Gastroesophageal sphincter (tissue), 4 donors: ENCODE measurements around the gene MTMR4. TPM values are rescaled to one million over a fixed set of nuclear protein-coding genes. Genes with fewer than 3 reads are reported as not detected.

ENCODE experiments used
- ATAC-seq: fragments of 150-250 bp; one replicate; pipeline ENCODE4 v1.9.1; 2016; ENCODE audit warnings: mild to moderate bottlenecking, moderate library complexity
- H3K27ac ChIP-seq, 4 donors: fragments of 200-600 bp; sonication (generic) in 3 of 4; 1 replicate in 3 of 4; 2 replicates in 1 of 4; pipeline ENCODE4 v1.5.1; 2016 to 2019
- H3K27me3 ChIP-seq: fragments of 200-600 bp; sonication (generic); one replicate; pipeline ENCODE4 v1.5.1; 2019
- H3K36me3 ChIP-seq, 2 donors: fragments of 200-600 bp; sonication (generic); one replicate each; pipeline ENCODE4 v1.5.1; 2019; ENCODE audit warnings: control low read depth in 1 of 2
- H3K4me1 ChIP-seq, 3 donors: fragments of 200-600 bp; sonication (generic); 1 replicate in 2 of 3; 2 replicates in 1 of 3; pipeline ENCODE4 v1.5.1; 2016 to 2019; ENCODE audit warnings: control low read depth in 2 of 3
- H3K4me3 ChIP-seq, 2 donors: fragments of 200-600 bp; sonication (generic); one replicate each; pipeline ENCODE4 v1.5.1; 2019; ENCODE audit warnings: mild to moderate bottlenecking in 1 of 2, moderate library complexity in 1 of 2
- H3K9me3 ChIP-seq, 3 donors: fragments of 200-600 bp; sonication (generic); one replicate each; pipeline ENCODE4 v1.5.1; 2017 to 2019; ENCODE audit warnings: control low read depth in 2 of 3
- EP300 ChIP-seq: sonication (generic); formaldehyde crosslinking; IDR thresholded peaks from one replicate; pipeline ENCODE4 v1.6.1; 2017; ENCODE audit warnings: antibody characterized with exemption, mild to moderate bottlenecking
- POLR2A ChIP-seq, 2 donors: fragments of 450-650 bp; IDR thresholded peaks; one replicate each; pipeline ENCODE4 v1.6.1; 2017; ENCODE audit warnings: antibody characterized with exemption in 2 of 2, mild to moderate bottlenecking in 2 of 2, moderate library complexity in 1 of 2
- POLR2AphosphoS5 ChIP-seq: sonication (generic); formaldehyde crosslinking; IDR thresholded peaks from one replicate; pipeline ENCODE4 v1.6.1; 2017; ENCODE audit warnings: antibody characterized with exemption
- WGBS, 2 donors: methylation state at CpG; one replicate each; pipeline ENCODE4 v1.1.5; 2018; ENCODE audit warnings: low coverage in 1 of 2; 5-methylcytosine and 5-hydroxymethylcytosine counted together
- total RNA-seq, 4 donors: library from RNA; depleted of rRNA; stranded (reverse); fragments of >200 nt; gene quantifications; one replicate each; pipeline ENCODE4 v1.1.0, GENCODE V29; 2016
- TF ChIP-seq, protein P1 (sequence below), 4 experiments: fragments of 200-600 bp in 2 of 4; fragments of 450-650 bp in 2 of 4; sonication (generic) in 1 of 4; IDR thresholded peaks; one replicate each; pipeline ENCODE4 v1.5.1; 2017 to 2019; ENCODE audit warnings: antibody characterized with exemption in 4 of 4, mild to moderate bottlenecking in 2 of 4, moderate library complexity in 2 of 4

The MTMR4 gene
- total RNA-seq, 4 donors from 2014 or later: 31.6 to 36.5 (median 35.3) TPM

DNA sequence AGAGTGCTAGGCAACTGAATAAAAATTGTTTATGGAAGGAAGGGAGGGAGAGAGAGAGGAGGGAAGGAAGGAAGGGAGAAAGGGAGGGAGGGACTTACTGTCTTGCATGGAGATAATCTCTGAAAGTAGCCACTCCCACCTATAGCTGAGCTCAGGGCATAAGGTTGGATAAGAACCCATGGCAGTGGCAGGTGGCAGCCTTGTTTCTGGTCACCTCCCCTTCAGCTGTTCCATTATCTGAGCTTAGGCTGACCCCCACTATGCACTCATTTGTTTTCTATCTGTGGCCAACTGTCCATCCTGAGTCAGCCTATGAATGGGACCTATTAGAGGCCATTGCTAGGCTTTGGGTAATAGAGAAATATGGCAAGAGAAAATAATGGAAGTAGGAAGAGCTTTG, 25.3 kb upstream of the MTMR4 start:
- Histone ChIP-seq H3K4me1 (no peaks in the 10 kb centered on the region), H3K4me3 (no peak overlapping the region), H3K36me3 (no peaks in the 10 kb centered on the region), H3K9me3 (no peaks in the 10 kb centered on the region), H3K27ac (no peak overlapping the region), H3K27me3 (peaks cover 3% of the 10 kb centered on the region)
- no peak for TF ChIP-seq EP300
- TF ChIP-seq POLR2A (IDR thresholded peaks at IDR 0.05): no peak
- TF ChIP-seq POLR2AphosphoS5: no peak
- TF ChIP-seq, protein P1, sequence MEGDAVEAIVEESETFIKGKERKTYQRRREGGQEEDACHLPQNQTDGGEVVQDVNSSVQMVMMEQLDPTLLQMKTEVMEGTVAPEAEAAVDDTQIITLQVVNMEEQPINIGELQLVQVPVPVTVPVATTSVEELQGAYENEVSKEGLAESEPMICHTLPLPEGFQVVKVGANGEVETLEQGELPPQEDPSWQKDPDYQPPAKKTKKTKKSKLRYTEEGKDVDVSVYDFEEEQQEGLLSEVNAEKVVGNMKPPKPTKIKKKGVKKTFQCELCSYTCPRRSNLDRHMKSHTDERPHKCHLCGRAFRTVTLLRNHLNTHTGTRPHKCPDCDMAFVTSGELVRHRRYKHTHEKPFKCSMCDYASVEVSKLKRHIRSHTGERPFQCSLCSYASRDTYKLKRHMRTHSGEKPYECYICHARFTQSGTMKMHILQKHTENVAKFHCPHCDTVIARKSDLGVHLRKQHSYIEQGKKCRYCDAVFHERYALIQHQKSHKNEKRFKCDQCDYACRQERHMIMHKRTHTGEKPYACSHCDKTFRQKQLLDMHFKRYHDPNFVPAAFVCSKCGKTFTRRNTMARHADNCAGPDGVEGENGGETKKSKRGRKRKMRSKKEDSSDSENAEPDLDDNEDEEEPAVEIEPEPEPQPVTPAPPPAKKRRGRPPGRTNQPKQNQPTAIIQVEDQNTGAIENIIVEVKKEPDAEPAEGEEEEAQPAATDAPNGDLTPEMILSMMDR (IDR thresholded peaks at IDR 0.05): no peak
- ATAC-seq: no peak

DNA sequence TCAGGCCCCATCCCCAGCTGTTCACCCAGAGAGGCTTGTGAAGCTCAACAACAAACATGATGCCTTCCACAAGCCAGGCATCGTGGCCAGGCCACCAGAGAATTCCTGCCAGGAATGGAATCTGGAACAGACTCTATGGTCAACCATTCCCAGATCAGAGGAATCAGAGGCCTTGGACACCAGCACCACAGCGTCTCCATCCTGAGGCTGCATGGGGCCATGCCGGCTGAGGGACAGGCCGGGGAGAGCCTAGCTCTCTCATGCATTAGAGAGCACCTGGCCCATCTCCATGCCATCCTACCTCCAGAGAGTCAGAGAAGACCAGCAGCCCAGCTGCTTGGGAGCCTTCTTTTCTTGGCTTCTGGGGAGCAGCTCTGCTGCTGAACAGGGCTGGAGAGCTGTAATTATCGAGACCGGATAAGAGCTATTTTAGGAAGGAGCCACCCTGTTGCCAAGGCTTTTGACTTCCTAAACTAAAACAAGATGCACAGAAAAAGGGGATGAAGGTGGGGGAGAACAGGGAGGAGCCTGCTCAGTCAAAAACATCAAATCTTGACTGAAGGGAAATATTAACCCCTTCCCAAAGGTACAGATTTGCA, 24.5 kb upstream of the MTMR4 start:
- no peak for ATAC-seq
- Histone ChIP-seq H3K9me3 (no peaks in the 10 kb centered on the region), H3K4me3 (no peak overlapping the region), H3K27ac (no peak overlapping the region), H3K27me3 (peaks cover 3% of the 10 kb centered on the region), H3K4me1 (no peaks in the 10 kb centered on the region), H3K36me3 (no peaks in the 10 kb centered on the region)
- TF ChIP-seq POLR2A (IDR thresholded peaks at IDR 0.05) (no peak), POLR2AphosphoS5 (no peak), EP300 (no peak)
- 36% methylated on average over 3 of the region's 6 CpGs; no CpG with 5 or more reads in 1 of the 2 donors for WGBS, 2 donors

DNA sequence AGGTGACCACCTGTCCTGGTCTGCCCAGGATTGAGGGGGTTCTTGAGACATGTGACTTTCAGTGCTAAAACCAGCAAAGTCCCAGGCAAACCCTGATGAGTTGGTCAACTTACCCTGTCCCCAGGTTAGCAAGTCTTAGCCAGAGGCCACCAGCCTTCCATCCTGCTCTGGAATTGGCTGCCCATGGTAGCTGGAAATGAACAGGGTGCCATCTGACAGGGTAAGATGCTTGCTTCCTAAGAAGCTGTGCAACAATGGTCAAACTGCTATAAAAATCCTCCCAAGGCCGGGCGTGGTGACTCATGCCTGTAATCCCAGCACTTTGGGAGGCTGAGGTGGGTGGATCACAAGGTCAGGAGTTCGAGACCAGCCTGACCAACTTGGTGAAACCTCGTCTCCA, 22.8 kb upstream of the MTMR4 start:
- TF ChIP-seq POLR2AphosphoS5 (no peak), EP300 (no peak), POLR2A (IDR thresholded peaks at IDR 0.05) (no peak)
- TF ChIP-seq, protein P1 (IDR thresholded peaks at IDR 0.05): no peak
- Histone ChIP-seq H3K27me3 (no peaks in the 10 kb centered on the region), H3K4me1 (peaks cover 0 to 8% (median 4%) of the 10 kb centered on the region in 3 donors), H3K27ac (no peak overlapping the region), H3K36me3 (no peaks in the 10 kb centered on the region), H3K9me3 (no peaks in the 10 kb centered on the region), H3K4me3 (no peak overlapping the region)
- no peak for ATAC-seq
- WGBS, 2 donors: 56% methylated on average over 1 of the region's 4 CpGs; no CpG with 5 or more reads in 1 of the 2 donors

DNA sequence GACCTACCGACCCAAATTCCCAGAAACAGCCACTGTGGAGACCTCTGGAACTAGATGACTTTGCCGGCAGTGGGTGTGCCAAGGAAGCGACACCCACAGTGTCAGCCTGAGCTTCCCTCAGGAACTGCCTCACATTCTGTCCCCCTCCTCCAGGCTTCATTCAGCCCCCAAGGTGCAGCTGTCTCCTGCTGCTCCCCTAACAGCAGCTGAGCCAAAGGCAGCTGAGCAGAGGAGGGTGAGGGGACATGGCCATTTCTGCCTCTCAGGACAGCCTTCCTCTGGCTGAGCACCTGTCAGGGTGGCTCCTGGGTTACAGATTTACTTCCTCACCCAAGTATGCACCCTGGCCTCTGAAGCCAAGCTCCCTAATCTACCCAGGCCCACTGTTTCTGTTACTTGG, 22.1 kb upstream of the MTMR4 start:
- peaks cover 0 to 13% (median 5%) of the 10 kb centered on the region in 3 donors for H3K4me1 ChIP-seq
- H3K4me3 ChIP-seq: no peak overlapping the region
- H3K9me3 ChIP-seq: no peaks in the 10 kb centered on the region
- ATAC-seq: no peak
- TF ChIP-seq POLR2AphosphoS5 (no peak), POLR2A (IDR thresholded peaks at IDR 0.05) (no peak), EP300 (no peak)
- TF ChIP-seq, protein P1 (IDR thresholded peaks at IDR 0.05): no peak
- no peak overlapping the region for H3K27ac ChIP-seq
- no peaks in the 10 kb centered on the region for H3K36me3 ChIP-seq
- no CpG with 5 or more reads among the region's 3 CpGs for WGBS, 2 donors
- no peaks in the 10 kb centered on the region for H3K27me3 ChIP-seq

DNA sequence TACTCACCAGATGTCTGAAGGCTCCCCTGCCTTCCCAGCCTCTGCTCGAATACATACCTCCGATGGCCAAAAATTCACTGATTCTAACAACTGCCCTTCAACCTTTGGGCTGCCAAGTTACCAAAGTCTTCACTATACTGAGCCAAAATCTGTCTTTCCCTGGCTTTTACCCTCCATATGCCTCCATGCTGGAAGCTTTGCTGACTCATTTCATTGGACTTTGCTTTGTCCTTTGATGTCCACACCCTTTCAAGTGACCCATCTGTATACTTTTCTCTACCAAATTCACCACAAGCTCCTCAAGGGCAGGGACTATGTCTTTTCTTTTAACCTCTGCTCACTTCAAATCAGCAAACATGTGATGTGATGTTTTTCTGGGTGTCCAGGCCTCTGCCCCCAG, 21.0 kb upstream of the MTMR4 start:
- Histone ChIP-seq H3K4me3 (no peak overlapping the region), H3K9me3 (no peaks in the 10 kb centered on the region), H3K27ac (no peak overlapping the region), H3K27me3 (no peaks in the 10 kb centered on the region), H3K4me1 (peaks cover 0 to 24% (median 9%) of the 10 kb centered on the region in 3 donors), H3K36me3 (no peaks in the 10 kb centered on the region)
- WGBS, 2 donors: 90 to 100% methylated on average over 1 to 2 of the region's 2 CpGs
- TF ChIP-seq POLR2A (IDR thresholded peaks at IDR 0.05) (no peak), POLR2AphosphoS5 (no peak), EP300 (no peak)
- TF ChIP-seq, protein P1 (IDR thresholded peaks at IDR 0.05): no peak
- ATAC-seq: no peak
